Type B pancreatic cell (in vitro differentiated cells): ENCODE measurements around the gene ODAM. TPM values are rescaled to one million over a fixed set of nuclear protein-coding genes. Genes with fewer than 3 reads are reported as not detected.

ENCODE experiments used
- DNase-seq: peaks from one replicate; pipeline ENCODE4 v3.0.0; 2021; ENCODE audit warnings: mixed read lengths; ENCODE audit not compliant: unreplicated experiment; ENCODE audit errors: extremely low spot score
- H3K27ac Mint-ChIP-seq: 2 replicates; pipeline ENCODE4 v1.8.0; 2021; ENCODE audit warnings: mild to moderate bottlenecking, mixed read lengths
- H3K27me3 Mint-ChIP-seq: 2 replicates; pipeline ENCODE4 v1.8.0; 2021; ENCODE audit warnings: mixed read lengths
- H3K36me3 Mint-ChIP-seq: 2 replicates; pipeline ENCODE4 v1.8.0; 2021; ENCODE audit warnings: mixed read lengths
- H3K4me1 Mint-ChIP-seq: one replicate; pipeline ENCODE4 v1.8.0; 2021; ENCODE audit warnings: mixed read lengths; ENCODE audit not compliant: unreplicated experiment
- H3K4me3 Mint-ChIP-seq: 2 replicates; pipeline ENCODE4 v1.8.0; 2021; ENCODE audit warnings: mild to moderate bottlenecking, mixed read lengths
- H3K9me3 Mint-ChIP-seq: 2 replicates; pipeline ENCODE4 v1.8.0; 2021; ENCODE audit warnings: mixed read lengths
- total RNA-seq: library from RNA; stranded (reverse); gene quantifications from 2 replicates; pipeline ENCODE4 v1.2.1, GENCODE V29; 2021; ENCODE audit warnings: low replicate concordance
- TF ChIP-seq, protein P1 (sequence below): fragments of 200-600 bp; sonication (generic); conservative IDR thresholded peaks from 2 replicates; pipeline ENCODE4 v1.5.0; 2021; ENCODE audit warnings: antibody characterized with exemption, mild to moderate bottlenecking

Gene ODAM
- total RNA-seq, 1 donor from 2014 or later = 4.6 TPM

DNA sequence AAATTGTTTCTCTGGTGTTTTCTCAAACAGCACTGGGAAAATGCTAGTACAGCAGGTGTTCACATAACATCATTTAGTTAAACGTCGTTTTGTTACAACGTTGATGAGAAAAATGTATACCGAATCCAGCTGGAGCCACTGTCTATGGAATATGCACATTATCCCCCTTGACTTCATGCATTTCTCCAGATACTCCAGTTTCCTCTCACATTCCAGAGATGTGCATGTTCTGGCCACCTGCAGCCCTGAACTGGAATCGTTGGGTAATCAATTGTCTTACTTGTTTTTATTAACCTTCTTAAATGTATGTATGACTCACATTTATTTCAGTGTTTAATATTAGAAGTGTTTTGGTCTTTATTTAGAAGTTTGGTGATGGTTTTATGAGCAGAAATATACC lies 18.4 kb upstream of the ODAM start:
- no peaks in the 10 kb centered on the region for H3K4me1 Mint-ChIP-seq
- TF ChIP-seq, protein P1, sequence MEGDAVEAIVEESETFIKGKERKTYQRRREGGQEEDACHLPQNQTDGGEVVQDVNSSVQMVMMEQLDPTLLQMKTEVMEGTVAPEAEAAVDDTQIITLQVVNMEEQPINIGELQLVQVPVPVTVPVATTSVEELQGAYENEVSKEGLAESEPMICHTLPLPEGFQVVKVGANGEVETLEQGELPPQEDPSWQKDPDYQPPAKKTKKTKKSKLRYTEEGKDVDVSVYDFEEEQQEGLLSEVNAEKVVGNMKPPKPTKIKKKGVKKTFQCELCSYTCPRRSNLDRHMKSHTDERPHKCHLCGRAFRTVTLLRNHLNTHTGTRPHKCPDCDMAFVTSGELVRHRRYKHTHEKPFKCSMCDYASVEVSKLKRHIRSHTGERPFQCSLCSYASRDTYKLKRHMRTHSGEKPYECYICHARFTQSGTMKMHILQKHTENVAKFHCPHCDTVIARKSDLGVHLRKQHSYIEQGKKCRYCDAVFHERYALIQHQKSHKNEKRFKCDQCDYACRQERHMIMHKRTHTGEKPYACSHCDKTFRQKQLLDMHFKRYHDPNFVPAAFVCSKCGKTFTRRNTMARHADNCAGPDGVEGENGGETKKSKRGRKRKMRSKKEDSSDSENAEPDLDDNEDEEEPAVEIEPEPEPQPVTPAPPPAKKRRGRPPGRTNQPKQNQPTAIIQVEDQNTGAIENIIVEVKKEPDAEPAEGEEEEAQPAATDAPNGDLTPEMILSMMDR = no peak
- no peaks in the 10 kb centered on the region for H3K27me3 Mint-ChIP-seq
- no peaks in the 10 kb centered on the region for H3K36me3 Mint-ChIP-seq
- no peak overlapping the region for H3K4me3 Mint-ChIP-seq
- H3K27ac Mint-ChIP-seq = no peak overlapping the region
- no peaks in the 10 kb centered on the region for H3K9me3 Mint-ChIP-seq
- no peak for DNase-seq

DNA sequence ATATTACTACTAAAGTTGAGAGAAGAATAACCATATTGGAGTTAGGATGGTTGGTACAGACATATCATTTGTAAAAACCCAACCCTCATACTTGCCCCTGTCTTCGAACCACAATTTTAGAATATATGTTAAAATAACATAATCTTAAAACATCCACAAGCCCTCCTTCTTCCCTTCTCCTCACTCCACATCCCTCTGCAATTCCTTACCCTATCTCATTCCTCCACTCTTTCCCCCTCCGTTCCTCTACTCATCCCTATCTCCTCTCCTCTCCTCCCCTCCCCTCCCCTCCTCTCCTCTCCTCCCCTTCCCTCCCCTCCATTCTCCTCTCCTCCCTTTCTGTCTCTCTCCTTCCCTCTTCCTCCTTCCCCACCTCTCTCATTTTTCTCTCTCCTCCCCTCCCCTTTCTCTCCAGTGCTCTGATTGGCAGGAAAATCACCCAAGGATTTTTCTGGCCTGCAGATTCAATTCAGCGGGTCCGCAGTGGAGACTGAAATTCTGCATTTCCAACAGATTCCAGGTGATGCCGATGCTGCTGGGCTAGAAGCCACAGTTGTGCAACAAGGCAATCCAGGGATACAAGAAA lies 17.4 kb upstream of the ODAM start:
- H3K4me1 Mint-ChIP-seq = no peaks in the 10 kb centered on the region
- no peaks in the 10 kb centered on the region for H3K27me3 Mint-ChIP-seq
- DNase-seq = no peak
- TF ChIP-seq, protein P1 = no peak
- no peak overlapping the region for H3K4me3 Mint-ChIP-seq
- no peak overlapping the region for H3K27ac Mint-ChIP-seq
- no peaks in the 10 kb centered on the region for H3K9me3 Mint-ChIP-seq
- H3K36me3 Mint-ChIP-seq = no peaks in the 10 kb centered on the region

DNA sequence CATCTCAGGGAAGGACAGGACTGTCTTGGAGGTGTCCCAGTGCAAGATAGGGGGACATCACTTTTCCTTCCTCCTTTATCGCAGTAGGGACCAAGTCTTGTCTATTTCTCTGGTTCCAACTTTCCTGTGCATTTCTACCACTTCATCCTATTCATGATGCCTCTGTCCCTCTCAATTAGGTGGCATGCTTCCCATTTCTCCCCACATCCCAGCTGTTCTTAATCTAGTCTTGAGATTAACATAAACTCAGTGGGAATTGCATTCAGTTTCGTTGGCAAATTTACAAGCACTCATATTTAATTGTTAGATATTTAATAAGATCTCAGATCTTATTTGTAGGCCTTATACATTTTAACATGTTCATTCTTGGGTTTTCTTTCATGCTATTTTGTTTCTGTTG lies 15.7 kb upstream of the ODAM start:
- no peaks in the 10 kb centered on the region for H3K27me3 Mint-ChIP-seq
- no peak overlapping the region for H3K4me3 Mint-ChIP-seq
- no peaks in the 10 kb centered on the region for H3K36me3 Mint-ChIP-seq
- no peak overlapping the region for H3K27ac Mint-ChIP-seq
- no peaks in the 10 kb centered on the region for H3K4me1 Mint-ChIP-seq
- H3K9me3 Mint-ChIP-seq = no peaks in the 10 kb centered on the region
- no peak for DNase-seq
- TF ChIP-seq, protein P1 = no peak

DNA sequence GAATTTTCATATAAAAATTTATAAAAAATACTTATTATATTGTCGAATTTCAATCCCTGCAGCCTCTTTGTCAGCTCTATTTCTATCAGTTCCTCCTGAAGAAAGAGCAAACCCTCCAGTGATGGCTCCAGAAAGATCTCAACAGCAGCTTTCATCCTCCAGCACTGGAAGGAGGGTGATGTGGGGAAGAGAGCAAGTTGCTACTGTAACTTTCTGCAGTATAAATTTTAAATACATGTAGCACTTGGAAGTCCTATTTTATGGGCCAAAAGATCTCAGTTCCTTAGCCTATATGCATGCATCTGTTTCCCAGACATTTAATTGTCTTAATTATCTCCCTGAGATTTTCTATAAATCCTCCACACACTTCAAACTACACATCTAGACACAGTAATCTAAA lies 13.7 kb upstream of the ODAM start:
- Mint-ChIP-seq H3K4me1 (no peaks in the 10 kb centered on the region), H3K4me3 (no peak overlapping the region), H3K27me3 (no peaks in the 10 kb centered on the region), H3K36me3 (no peaks in the 10 kb centered on the region), H3K27ac (no peak overlapping the region), H3K9me3 (no peaks in the 10 kb centered on the region)
- TF ChIP-seq, protein P1 = no peak
- no peak for DNase-seq

DNA sequence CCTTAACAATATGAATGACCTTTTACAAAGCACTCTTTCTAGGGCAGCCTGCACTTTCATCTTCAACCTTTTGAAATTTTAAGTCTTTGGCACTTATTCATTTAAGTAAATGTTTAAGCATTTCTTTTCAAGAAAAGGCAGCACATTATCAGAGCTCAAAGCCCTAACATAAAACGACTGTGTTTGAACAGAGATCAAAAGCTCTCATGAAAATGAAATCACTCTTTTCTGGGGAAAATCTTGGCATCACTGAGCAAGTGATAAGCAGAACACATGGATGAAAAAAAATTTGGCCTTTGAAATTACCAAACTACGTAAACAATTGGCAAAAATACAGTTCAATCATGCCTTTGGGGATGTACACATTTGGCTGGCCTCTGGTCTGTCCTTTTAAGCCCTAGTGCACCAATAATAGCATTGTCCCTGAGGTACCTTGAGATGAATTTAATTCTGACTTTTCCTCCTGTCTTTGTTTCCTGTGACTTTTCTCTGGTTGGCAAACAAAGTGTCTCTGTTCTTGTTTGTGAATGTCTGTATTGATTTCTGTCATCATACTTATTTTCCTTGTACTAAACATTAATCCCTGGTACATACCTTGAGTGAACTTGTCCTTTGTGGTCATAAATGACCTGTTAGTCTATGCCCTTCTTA lies 12.9 kb upstream of the ODAM start:
- no peaks in the 10 kb centered on the region for H3K4me1 Mint-ChIP-seq
- no peak overlapping the region for H3K4me3 Mint-ChIP-seq
- H3K27ac Mint-ChIP-seq = no peak overlapping the region
- H3K36me3 Mint-ChIP-seq = no peaks in the 10 kb centered on the region
- no peaks in the 10 kb centered on the region for H3K9me3 Mint-ChIP-seq
- no peaks in the 10 kb centered on the region for H3K27me3 Mint-ChIP-seq
- TF ChIP-seq, protein P1 = no peak
- no peak for DNase-seq
